Panc1 (cell line): ENCODE measurements around the gene ADAT1. TPM values are rescaled to one million over a fixed set of nuclear protein-coding genes. Genes with fewer than 3 reads are reported as not detected.

Experiments
- ATAC-seq: fragments of 200-7000 bp; cut with Tn5 transposase; 2 replicates; pipeline ENCODE4 v1.9.1; 2020; ENCODE audit warnings: mild to moderate bottlenecking, moderate library complexity
- BruUV-seq: library from RNA; stranded (reverse); fragments of 400-500 nt; replicated peaks from 2 replicates; lab custom pipeline; 2021; lab: Mats Ljungman, UMichigan
- CTCF ChIA-PET: fragments of 300-600 bp; sonication (Branson Sonifier 250); formaldehyde crosslinking; loops from one replicate; lab custom pipeline; 2022; ENCODE audit warnings: antibody characterized with exemption; lab: Charles Lee
- POLR2A ChIA-PET: fragments of 300-600 bp; sonication (Branson Sonifier 250); formaldehyde crosslinking; loops from one replicate; lab custom pipeline; 2022; ENCODE audit warnings: antibody characterized with exemption; lab: Charles Lee
- DNase-seq: peaks from one replicate; pipeline ENCODE4 v3.0.0-alpha.2; 2010; ENCODE audit warnings: low read depth, low spot score
- H3K27ac ChIP-seq: 2 replicates; pipeline ENCODE4 v1.5.1; 2011; ENCODE audit warnings: mild to moderate bottlenecking, low read length, inconsistent platforms
- H3K27me3 ChIP-seq: fragments of 200-500 bp; sonication (Bioruptor generic); 2 replicates; pipeline ENCODE4 v1.6.0; 2014; ENCODE audit warnings: low read length, inconsistent platforms; ENCODE audit not compliant: control insufficient read depth, insufficient read depth
- H3K36me3 ChIP-seq: fragments of 200-500 bp; sonication (Bioruptor generic); 2 replicates; pipeline ENCODE4 v1.5.1; 2014; ENCODE audit warnings: inconsistent platforms, mild to moderate bottlenecking, low read length, moderate library complexity; ENCODE audit not compliant: control insufficient read depth, insufficient read depth
- H3K4me1 ChIP-seq: 2 replicates; pipeline ENCODE4 v1.5.1; 2011; ENCODE audit warnings: inconsistent platforms, mild to moderate bottlenecking, low read length, moderate library complexity; ENCODE audit not compliant: control insufficient read depth, insufficient read depth
- H3K4me3 ChIP-seq, 2 experiments: 2 replicates each; pipeline ENCODE4 v1.5.1; 2011 to 2012; ENCODE audit warnings: low read depth in 2 of 2, low read length in 2 of 2, mild to moderate bottlenecking in 2 of 2, inconsistent platforms in 1 of 2, moderate library complexity in 1 of 2
- H3K9me3 ChIP-seq: fragments of 200-500 bp; sonication (Bioruptor generic); 2 replicates; pipeline ENCODE4 v1.5.1; 2014; ENCODE audit warnings: low read depth, mild to moderate bottlenecking, inconsistent platforms, low read length, moderate library complexity; ENCODE audit not compliant: control insufficient read depth, insufficient read depth
- CTCF ChIP-seq: fragments of 450-650 bp; IDR thresholded peaks from 2 replicates; pipeline ENCODE4 v1.5.1; 2017; ENCODE audit warnings: mild to moderate bottlenecking
- POLR2AphosphoS5 ChIP-seq: IDR thresholded peaks from 2 replicates; pipeline ENCODE4 v1.6.1; 2012; ENCODE audit warnings: mild to moderate bottlenecking, low read depth, low read length, moderate library complexity
- REST ChIP-seq, 2 experiments: IDR thresholded peaks; 2 replicates each; pipeline ENCODE4 v1.6.1; 2011 to 2012; ENCODE audit warnings: low read depth in 2 of 2, control low read depth in 1 of 2, low read length in 1 of 2, mild to moderate bottlenecking in 1 of 2, moderate library complexity in 1 of 2; ENCODE audit not compliant: insufficient read depth in 1 of 2
- SIN3A ChIP-seq: IDR thresholded peaks from 2 replicates; pipeline ENCODE4 v1.6.1; 2012; ENCODE audit warnings: low read depth, mild to moderate bottlenecking, low read length, moderate library complexity, borderline replicate concordance; ENCODE audit not compliant: insufficient read depth
- TCF7L2 ChIP-seq: IDR thresholded peaks from 2 replicates; pipeline ENCODE4 v1.6.1; 2011; ENCODE audit warnings: mild to moderate bottlenecking, low read depth, low read length, inconsistent platforms
- in situ Hi-C: cut with HindIII; loops from 2 replicates; pipeline ENCODE4 v1.10.0; 2016; ENCODE audit warnings: low sequenced_read_pairs, low pct_unique_long_range_greater_than_20kb
- intact Hi-C: fragments of 100-400 bp; cut with micrococcal nuclease; formaldehyde crosslinking; loops from one replicate; pipeline ENCODE4 v1.10.0; 2022; ENCODE audit not compliant: unreplicated experiment
- total RNA-seq: library from RNA; stranded (reverse); gene quantifications from one replicate; pipeline ENCODE4 v1.2.1, GENCODE V29; 2021; ENCODE audit not compliant: unreplicated experiment

The ADAT1 gene
- total RNA-seq, 1 experiment from 2014 or later, result 46.8 TPM

- no peak for TF ChIP-seq TCF7L2
- TF ChIP-seq CTCF, result no peak
- in situ Hi-C loops (no loop called here), intact Hi-C loops (no loop called here)
- no peaks in the 10 kb centered on the region for H3K9me3 ChIP-seq
- no peak overlapping the region for H3K4me3 ChIP-seq
- no peak for DNase-seq
- H3K27me3 ChIP-seq, result no peaks in the 10 kb centered on the region
- BruUV-seq, result no TSS peak
- peaks cover 7% of the 10 kb centered on the region for H3K36me3 ChIP-seq
- CTCF ChIA-PET, result no interaction called here
- no peak for ATAC-seq
- POLR2A ChIA-PET, result no interaction called here
- H3K27ac ChIP-seq, result no peak overlapping the region
- no peaks in the 10 kb centered on the region for H3K4me1 ChIP-seq
Measured at GRCh38 chr16:75603241-75603640, 19.8 kb downstream of the ADAT1 start.

- H3K27me3 ChIP-seq, result no peaks in the 10 kb centered on the region
- no peak for DNase-seq
- H3K9me3 ChIP-seq, result no peaks in the 10 kb centered on the region
- CTCF ChIA-PET, result no interaction called here
- H3K27ac ChIP-seq, result no peak overlapping the region
- TF ChIP-seq TCF7L2 (no peak), CTCF (no peak), SIN3A (no peak)
- POLR2A ChIA-PET, result no interaction called here
- H3K4me1 ChIP-seq, result no peaks in the 10 kb centered on the region
- H3K36me3 ChIP-seq, result peaks cover 5% of the 10 kb centered on the region
- no peak overlapping the region for H3K4me3 ChIP-seq
- no peak for ATAC-seq
- intact Hi-C loops, result no loop called here
- BruUV-seq, result TSS peak; percentile 48
- in situ Hi-C loops, result no loop called here
Measured at GRCh38 chr16:75599452-75600277, 23.4 kb downstream of the ADAT1 start.

GRCh38 chr16:75593825-75594820 lies 29.0 kb downstream of the ADAT1 start:
- intact Hi-C loops (no loop called here), in situ Hi-C loops (no loop called here)
- TF ChIP-seq SIN3A (no peak), POLR2AphosphoS5 (no peak), CTCF (no peak), TCF7L2 (no peak), REST (IDR thresholded peaks at IDR 0.05; ENCODE audit: insufficient read depth in 1 of 2, low read depth in 2 of 2, low read length in 1 of 2) (no peak)
- Histone ChIP-seq H3K27ac (no peak overlapping the region), H3K4me3 (no peak overlapping the region), H3K9me3 (no peaks in the 10 kb centered on the region), H3K4me1 (no peaks in the 10 kb centered on the region), H3K36me3 (no peaks in the 10 kb centered on the region), H3K27me3 (no peaks in the 10 kb centered on the region)
- ATAC-seq, result no peak
- POLR2A ChIA-PET, result no interaction called here
- CTCF ChIA-PET, result no interaction called here
- BruUV-seq, result no TSS peak
- DNase-seq, result no peak
